DOHH2 (cell line): Measurements from ENCODE around the gene SEC24B.

Experiments used
- H3F3A ChIP-seq: fragments of 200-600 bp; sonication (generic), shearing (Covaris generic); 2 replicates; pipeline ENCODE4 v1.6.0; 2016; ENCODE audit warnings: antibody characterized with exemption, mild to moderate bottlenecking; ENCODE audit not compliant: control insufficient read depth, insufficient read depth
- H3K27ac ChIP-seq: fragments of 200-600 bp; sonication (generic); 2 replicates; pipeline ENCODE4 v1.5.1; 2014; ENCODE audit warnings: low read depth, mild to moderate bottlenecking, low read length, moderate library complexity
- H3K27me3 ChIP-seq: fragments of 200-600 bp; sonication (generic); 2 replicates; pipeline ENCODE4 v1.6.1; 2014; ENCODE audit warnings: mild to moderate bottlenecking, low read length, mixed read lengths; ENCODE audit not compliant: control insufficient read depth
- H3K36me3 ChIP-seq: fragments of 200-600 bp; sonication (generic); 2 replicates; pipeline ENCODE4 v1.6.1; 2014; ENCODE audit warnings: mild to moderate bottlenecking, low read length, moderate library complexity, mixed read lengths; ENCODE audit not compliant: control insufficient read depth
- H3K4me1 ChIP-seq: fragments of 200-600 bp; sonication (generic); 2 replicates; pipeline ENCODE4 v1.6.1; 2014; ENCODE audit warnings: mild to moderate bottlenecking, low read length, mixed read lengths; ENCODE audit not compliant: control insufficient read depth
- H3K4me2 ChIP-seq: fragments of 200-600 bp; sonication (generic); 2 replicates; pipeline ENCODE4 v1.6.0; 2014; ENCODE audit warnings: mild to moderate bottlenecking, low read length, moderate library complexity
- H3K4me3 ChIP-seq: fragments of 200-600 bp; sonication (generic); 2 replicates; pipeline ENCODE4 v1.5.1; 2014; ENCODE audit warnings: mild to moderate bottlenecking, low read length, mixed read lengths
- H3K79me2 ChIP-seq: fragments of 200-600 bp; sonication (generic); 2 replicates; pipeline ENCODE4 v1.6.1; 2014; ENCODE audit warnings: mild to moderate bottlenecking, low read length, mixed read lengths; ENCODE audit not compliant: control insufficient read depth
- H3K9me2 ChIP-seq: fragments of 200-600 bp; sonication (generic); replicated peaks from 2 replicates; pipeline ENCODE4 v1.6.1; 2014; ENCODE audit warnings: mild to moderate bottlenecking, low read length, mixed read lengths; ENCODE audit not compliant: control insufficient read depth
- H3K9me3 ChIP-seq: fragments of 200-600 bp; sonication (generic); 2 replicates; pipeline ENCODE4 v1.6.1; 2014; ENCODE audit warnings: antibody characterized with exemption, low read length, mixed read lengths; ENCODE audit not compliant: control insufficient read depth, insufficient read depth
- H4K20me1 ChIP-seq: fragments of 200-600 bp; sonication (generic); 2 replicates; pipeline ENCODE4 v1.6.0; 2014; ENCODE audit warnings: low read depth, mild to moderate bottlenecking, antibody characterized with exemption, low read length, moderate library complexity; ENCODE audit not compliant: control insufficient read depth, insufficient read depth
- EZH2phosphoT487 ChIP-seq: fragments of 200-600 bp; sonication (generic); IDR thresholded peaks from 2 replicates; pipeline ENCODE4 v1.6.1; 2017; ENCODE audit warnings: borderline replicate concordance, mild to moderate bottlenecking, antibody characterized with exemption, low read length, moderate library complexity, mixed read lengths
- TF ChIP-seq, protein P1 (sequence below): fragments of 200-600 bp; sonication (generic); IDR thresholded peaks from one replicate; pipeline ENCODE4 v1.5.1; 2014; ENCODE audit warnings: antibody characterized with exemption, mild to moderate bottlenecking, low read depth, low read length; ENCODE audit not compliant: poor library complexity, severe bottlenecking

SEC24B gene

DNA sequence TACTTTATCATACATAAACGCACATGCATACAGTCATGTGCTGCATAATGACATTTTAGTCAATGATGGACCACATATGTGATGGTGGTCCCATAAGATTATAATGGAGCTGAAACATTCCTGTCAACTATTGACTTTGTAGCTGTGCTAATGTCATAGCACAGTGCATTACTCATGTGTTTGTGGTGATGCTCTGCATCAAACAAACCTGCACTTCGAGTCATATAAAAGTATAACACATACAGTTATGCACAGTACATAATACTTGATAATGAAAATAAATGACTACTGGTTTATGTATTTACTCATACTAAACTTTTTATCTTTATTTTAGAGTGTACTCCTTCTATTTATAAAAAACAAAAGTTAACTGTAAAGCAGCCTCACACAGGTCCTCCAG, 65.9 kb downstream of the SEC24B start:
- Histone ChIP-seq H3K9me2 (no peaks in the 10 kb centered on the region), H3K79me2 (no peaks in the 10 kb centered on the region), H3F3A (no peaks in the 10 kb centered on the region), H3K4me3 (no peak overlapping the region), H3K4me1 (no peaks in the 10 kb centered on the region), H3K27me3 (no peaks in the 10 kb centered on the region), H3K4me2 (no peak overlapping the region), H3K9me3 (no peaks in the 10 kb centered on the region), H3K36me3 (peaks cover 52% of the 10 kb centered on the region), H3K27ac (no peak overlapping the region), H4K20me1 (no peaks in the 10 kb centered on the region)
- no peak for TF ChIP-seq EZH2phosphoT487
- TF ChIP-seq, protein P1, sequence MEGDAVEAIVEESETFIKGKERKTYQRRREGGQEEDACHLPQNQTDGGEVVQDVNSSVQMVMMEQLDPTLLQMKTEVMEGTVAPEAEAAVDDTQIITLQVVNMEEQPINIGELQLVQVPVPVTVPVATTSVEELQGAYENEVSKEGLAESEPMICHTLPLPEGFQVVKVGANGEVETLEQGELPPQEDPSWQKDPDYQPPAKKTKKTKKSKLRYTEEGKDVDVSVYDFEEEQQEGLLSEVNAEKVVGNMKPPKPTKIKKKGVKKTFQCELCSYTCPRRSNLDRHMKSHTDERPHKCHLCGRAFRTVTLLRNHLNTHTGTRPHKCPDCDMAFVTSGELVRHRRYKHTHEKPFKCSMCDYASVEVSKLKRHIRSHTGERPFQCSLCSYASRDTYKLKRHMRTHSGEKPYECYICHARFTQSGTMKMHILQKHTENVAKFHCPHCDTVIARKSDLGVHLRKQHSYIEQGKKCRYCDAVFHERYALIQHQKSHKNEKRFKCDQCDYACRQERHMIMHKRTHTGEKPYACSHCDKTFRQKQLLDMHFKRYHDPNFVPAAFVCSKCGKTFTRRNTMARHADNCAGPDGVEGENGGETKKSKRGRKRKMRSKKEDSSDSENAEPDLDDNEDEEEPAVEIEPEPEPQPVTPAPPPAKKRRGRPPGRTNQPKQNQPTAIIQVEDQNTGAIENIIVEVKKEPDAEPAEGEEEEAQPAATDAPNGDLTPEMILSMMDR: no peak

DNA sequence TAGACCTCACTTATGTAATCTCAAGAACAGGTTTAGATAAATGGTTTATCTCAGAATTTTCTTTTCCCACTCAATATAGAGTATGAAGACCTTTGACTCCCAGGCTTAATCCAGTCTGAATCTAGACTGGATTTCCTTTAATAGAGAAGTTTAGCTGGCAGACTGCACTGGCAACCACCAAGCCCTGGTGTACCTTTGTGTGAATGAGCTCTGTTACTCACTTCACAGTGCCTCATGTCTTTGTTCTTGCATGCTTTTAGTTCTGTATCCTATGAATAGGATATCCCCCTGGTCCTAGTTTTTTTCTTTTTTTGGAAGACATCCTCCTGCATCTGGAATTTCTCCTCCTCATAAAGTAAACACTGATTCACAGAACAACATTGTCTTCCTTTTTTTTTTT, 73.3 kb downstream of the SEC24B start:
- no peak overlapping the region for H3K4me2 ChIP-seq
- no peaks in the 10 kb centered on the region for H3K9me3 ChIP-seq
- no peak overlapping the region for H3K4me3 ChIP-seq
- peaks cover 30% of the 10 kb centered on the region for H3K36me3 ChIP-seq
- H3K9me2 ChIP-seq: no peaks in the 10 kb centered on the region
- H3K27me3 ChIP-seq: no peaks in the 10 kb centered on the region
- H3K27ac ChIP-seq: no peak overlapping the region
- no peaks in the 10 kb centered on the region for H3K4me1 ChIP-seq
- no peak for TF ChIP-seq EZH2phosphoT487
- TF ChIP-seq, protein P1: no peak
- no peaks in the 10 kb centered on the region for H3K79me2 ChIP-seq
- H4K20me1 ChIP-seq: no peaks in the 10 kb centered on the region
- H3F3A ChIP-seq: peaks cover 3% of the 10 kb centered on the region; the same call in 1 of the 2 replicates

DNA sequence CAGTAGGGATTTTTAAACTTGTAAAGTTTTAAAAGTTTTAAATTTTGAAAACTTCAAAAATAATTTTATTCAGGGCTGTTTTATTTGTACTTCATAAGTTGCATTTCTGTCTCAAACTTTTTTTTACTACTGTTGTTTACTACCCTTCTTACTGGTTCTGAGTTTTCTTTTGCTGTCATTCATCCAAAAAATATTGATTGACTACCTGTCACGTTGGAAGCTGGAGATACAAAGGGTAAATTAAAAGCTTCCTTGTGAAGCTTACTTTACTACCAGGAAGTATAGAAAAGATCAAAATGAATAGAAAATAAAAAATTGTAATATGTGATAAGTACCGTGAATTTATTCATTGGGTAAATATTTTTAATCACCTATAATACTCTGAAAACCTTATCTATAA, 77.1 kb downstream of the SEC24B start:
- no peaks in the 10 kb centered on the region for H4K20me1 ChIP-seq
- peaks cover 3% of the 10 kb centered on the region; the same call in 1 of the 2 replicates for H3F3A ChIP-seq
- peaks cover 31% of the 10 kb centered on the region for H3K36me3 ChIP-seq
- H3K27me3 ChIP-seq: no peaks in the 10 kb centered on the region
- no peak for TF ChIP-seq EZH2phosphoT487
- TF ChIP-seq, protein P1: no peak
- H3K9me2 ChIP-seq: no peaks in the 10 kb centered on the region
- no peak overlapping the region for H3K4me2 ChIP-seq
- no peaks in the 10 kb centered on the region for H3K9me3 ChIP-seq
- H3K4me3 ChIP-seq: no peak overlapping the region
- no peaks in the 10 kb centered on the region for H3K4me1 ChIP-seq
- H3K27ac ChIP-seq: no peak overlapping the region
- no peaks in the 10 kb centered on the region for H3K79me2 ChIP-seq
